GM19099 (cell line): ENCODE measurements around the gene NPIPA8.
"Not testable (repeated sequence)": the region's sequence is repeated elsewhere in the genome, so short reads cannot be mapped to it uniquely, and the experiment has no call there.

Experiments used
- POLR2A ChIP-seq: IDR thresholded peaks from 3 replicates; pipeline ENCODE4 v1.6.1; 2011; ENCODE audit warnings: low read depth; ENCODE audit not compliant: insufficient read length; ENCODE audit errors: extremely low read depth

Gene NPIPA8

DNA sequence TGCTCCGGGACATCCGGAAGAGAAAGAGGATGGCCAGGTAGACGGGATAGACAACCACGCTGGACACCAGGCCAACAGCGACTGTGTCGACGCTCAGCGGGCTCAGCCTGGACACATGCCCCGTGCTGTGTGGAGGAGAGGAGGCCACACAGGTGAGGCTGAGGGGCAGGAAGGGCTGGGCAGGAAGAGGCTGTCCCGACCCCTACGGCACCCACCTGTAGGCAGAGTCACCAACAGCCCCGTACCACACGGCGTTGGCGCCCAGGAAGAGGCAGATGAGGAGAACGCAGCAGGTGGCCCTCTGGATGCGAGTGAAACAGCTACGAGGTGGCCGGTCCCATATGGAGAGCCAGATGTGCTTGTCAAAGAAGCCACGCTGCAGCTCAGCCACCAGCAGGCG, at the start of gene NPIPA8:
Gene NPIPA8, minus strand, starts transcription at position 101 of the 400 bp plus-strand sequence. CDS start 4,074 bp downstream, outside the sequence.
- TF ChIP-seq POLR2A: not testable (repeated sequence)
